GM21723 (cell line): Measurements from ENCODE around the gene UBAC1.
"Not testable (repeated sequence)": the region's sequence is repeated elsewhere in the genome, so short reads cannot be mapped to it uniquely, and the experiment has no call there.

Experiments used
- ATAC-seq: cut with Tn5 transposase; IDR thresholded peaks from one replicate; pipeline ENCODE4 v1.9.1; 2021; ENCODE audit warnings: mild to moderate bottlenecking, moderate library complexity; ENCODE audit not compliant: unreplicated experiment

Gene UBAC1

GRCh38 chr9:135902655-135903357, 58.4 kb downstream of the UBAC1 start:
- no peak for ATAC-seq

- no peak for ATAC-seq
These were observed 59.3 kb downstream of the UBAC1 start for GRCh38 chr9:135901826-135902225.

GRCh38 chr9:135901031-135901758, 60.0 kb downstream of the UBAC1 start:
- no peak for ATAC-seq

- no peak for ATAC-seq
These were observed 62.4 kb downstream of the UBAC1 start for GRCh38 chr9:135898634-135899407.

- ATAC-seq: no peak
These were observed 64.5 kb downstream of the UBAC1 start for GRCh38 chr9:135896626-135897025.

- no peak for ATAC-seq
These were observed 65.0 kb downstream of the UBAC1 start for GRCh38 chr9:135896205-135896604.

- no peak for ATAC-seq
These were observed 65.8 kb downstream of the UBAC1 start for GRCh38 chr9:135895202-135895848.

GRCh38 chr9:135893104-135893503, 68.1 kb downstream of the UBAC1 start:
- no peak for ATAC-seq

GRCh38 chr9:135892327-135892726, 68.8 kb downstream of the UBAC1 start:
- ATAC-seq: not testable (repeated sequence)

- ATAC-seq: no peak
These were observed 70.0 kb downstream of the UBAC1 start for GRCh38 chr9:135891027-135891631.

- no peak for ATAC-seq
These were observed 70.8 kb downstream of the UBAC1 start for GRCh38 chr9:135890190-135891026.

- ATAC-seq: no peak
These were observed 71.5 kb downstream of the UBAC1 start for GRCh38 chr9:135889564-135890189.

- no peak for ATAC-seq
These were observed 72.3 kb downstream of the UBAC1 start for GRCh38 chr9:135888766-135889394.

GRCh38 chr9:135888126-135888765, 72.9 kb downstream of the UBAC1 start:
- no peak for ATAC-seq

GRCh38 chr9:135887585-135888050, 73.6 kb downstream of the UBAC1 start:
- ATAC-seq: peak; percentile 74

GRCh38 chr9:135887021-135887507, 74.1 kb downstream of the UBAC1 start:
- no peak for ATAC-seq

- no peak for ATAC-seq
These were observed 74.8 kb downstream of the UBAC1 start for GRCh38 chr9:135886147-135886981.
